NCI-H2107 treated with DMSO at 0.1 percent for 48 hours (cell line): ENCODE measurements around the gene MT1E.
"Not testable (repeated sequence)": the region's sequence is repeated elsewhere in the genome, so short reads cannot be mapped to it uniquely, and the experiment has no call there.

Experiments
- DNase-seq: peaks from one replicate; lab custom pipeline; 2025; ENCODE audit not compliant: unreplicated experiment; lab: John Stamatoyannopoulos, UW

Gene MT1E

GRCh38 chr16:56625140-56625942, at the start of gene MT1E:
Gene MT1E, plus strand, starts transcription at chr16:56625781. Its CDS starts 71 bp downstream, at chr16:56625852.
- no peak for DNase-seq

GRCh38 chr16:56576585-56577299, 48.8 kb upstream of the MT1E start:
- no peak for DNase-seq

- DNase-seq, result no peak
Observed at GRCh38 chr16:56577300-56577625, 48.3 kb upstream of the MT1E start.

- no peak for DNase-seq
Observed at GRCh38 chr16:56580391-56581048, 45.1 kb upstream of the MT1E start.

GRCh38 chr16:56582911-56583310, 42.7 kb upstream of the MT1E start:
- DNase-seq, result not testable (repeated sequence)

GRCh38 chr16:56583351-56584168, 42.0 kb upstream of the MT1E start:
- DNase-seq, result no peak

GRCh38 chr16:56584276-56584675, 41.3 kb upstream of the MT1E start:
- DNase-seq, result no peak

GRCh38 chr16:56588781-56589140, 36.8 kb upstream of the MT1E start:
- no peak for DNase-seq

GRCh38 chr16:56589141-56590039, 36.2 kb upstream of the MT1E start, which contains the start of gene MT3:
Gene MT3, plus strand, starts transcription at chr16:56589528. Its CDS starts 63 bp downstream, at chr16:56589591.
- peak; percentile 14 for DNase-seq

- DNase-seq, result no peak
Observed at GRCh38 chr16:56591377-56592060, 34.1 kb upstream of the MT1E start.

- DNase-seq, result no peak
Observed at GRCh38 chr16:56593573-56594291, 31.8 kb upstream of the MT1E start.

- DNase-seq, result no peak
Observed at GRCh38 chr16:56594292-56594619, 31.3 kb upstream of the MT1E start.

GRCh38 chr16:56600398-56600999, 25.1 kb upstream of the MT1E start:
- DNase-seq, result peak; percentile 5

GRCh38 chr16:56601325-56601724, 24.3 kb upstream of the MT1E start:
- no peak for DNase-seq

GRCh38 chr16:56603589-56603988, 22.0 kb upstream of the MT1E start:
- DNase-seq, result peak; percentile 35

- no peak for DNase-seq
Observed at GRCh38 chr16:56604966-56605365, 20.6 kb upstream of the MT1E start.

- no peak for DNase-seq
Observed at GRCh38 chr16:56605475-56605874, 20.1 kb upstream of the MT1E start.

- no peak for DNase-seq
Observed at GRCh38 chr16:56606071-56606475, 19.5 kb upstream of the MT1E start.
